PC-9 (cell line): ENCODE results near the gene BICDL2. TPM values are rescaled to one million over a fixed set of nuclear protein-coding genes. Genes with fewer than 3 reads are reported as not detected.
A peak's percentile ranks its signal among the peaks of the same experiment; 100 is the strongest.

Experiments used
- BruUV-seq: library from RNA; stranded (reverse); fragments of 400-500 nt; replicated peaks from 2 replicates; lab custom pipeline; 2021; lab: Mats Ljungman, UMichigan
- CTCF ChIA-PET: fragments of 300-600 bp; sonication (Branson Sonifier 250); formaldehyde crosslinking; loops from one replicate; lab custom pipeline; 2022; ENCODE audit warnings: antibody characterized with exemption; lab: Charles Lee
- POLR2A ChIA-PET: fragments of 300-600 bp; sonication (Branson Sonifier 250); formaldehyde crosslinking; loops from one replicate; lab custom pipeline; 2022; ENCODE audit warnings: antibody characterized with exemption; ENCODE audit not compliant: unreplicated experiment; lab: Charles Lee
- DNase-seq, 2 experiments: peaks; one replicate each; pipeline versions ENCODE4 v3.0.0 to v3.0.0-alpha.2; 2015 to 2022; ENCODE audit warnings: mixed read lengths in 1 of 2
- H2AFZ ChIP-seq: fragments of 200-600 bp; sonication (generic); 2 replicates; pipeline ENCODE4 v1.8.1; 2017; ENCODE audit warnings: antibody characterized with exemption
- H3F3A ChIP-seq: fragments of 200-600 bp; sonication (generic); 2 replicates; pipeline ENCODE4 v1.8.1; 2017; ENCODE audit warnings: antibody characterized with exemption, mild to moderate bottlenecking, low read depth; ENCODE audit not compliant: insufficient read depth
- H3K27ac ChIP-seq: fragments of 200-600 bp; sonication (generic); 2 replicates; pipeline ENCODE4 v1.6.1; 2016; ENCODE audit warnings: mixed run types
- H3K27me3 ChIP-seq: fragments of 200-600 bp; sonication (generic); 2 replicates; pipeline ENCODE4 v1.6.1; 2016; ENCODE audit warnings: low read depth, mixed run types; ENCODE audit not compliant: insufficient read depth
- H3K36me3 ChIP-seq: fragments of 200-600 bp; sonication (generic); 2 replicates; pipeline ENCODE4 v1.6.1; 2016; ENCODE audit warnings: low read depth, mixed run types
- H3K4me1 ChIP-seq: fragments of 200-600 bp; sonication (generic); replicated peaks from 2 replicates; pipeline ENCODE4 v1.6.1; 2016; ENCODE audit warnings: mixed run types; ENCODE audit not compliant: insufficient read depth
- H3K4me2 ChIP-seq: fragments of 200-600 bp; sonication (generic); 2 replicates; pipeline ENCODE4 v1.6.1; 2017; ENCODE audit warnings: mixed run types
- H3K4me3 ChIP-seq: fragments of 200-600 bp; sonication (generic); 2 replicates; pipeline ENCODE4 v1.6.1; 2016; ENCODE audit warnings: mixed run types
- H3K79me2 ChIP-seq: fragments of 200-600 bp; sonication (generic); 2 replicates; pipeline ENCODE4 v1.6.1; 2017; ENCODE audit warnings: low read depth, mixed run types
- H3K9me2 ChIP-seq: fragments of 200-600 bp; sonication (generic); 2 replicates; pipeline ENCODE4 v1.8.1; 2017; ENCODE audit warnings: mild to moderate bottlenecking; ENCODE audit not compliant: insufficient read depth
- H3K9me3 ChIP-seq: fragments of 200-600 bp; sonication (generic); 2 replicates; pipeline ENCODE4 v1.8.1; 2016; ENCODE audit warnings: low read depth; ENCODE audit not compliant: insufficient read depth
- H4K20me1 ChIP-seq: fragments of 200-600 bp; sonication (generic); 2 replicates; pipeline ENCODE4 v1.8.1; 2017; ENCODE audit not compliant: insufficient read depth
- CTCF ChIP-seq: fragments of 200-600 bp; sonication (generic); conservative IDR thresholded peaks from 2 replicates; pipeline ENCODE4 v1.6.1; 2017; ENCODE audit warnings: mixed run types, antibody characterized with exemption, mild to moderate bottlenecking, moderate library complexity
- EZH2 ChIP-seq: fragments of 200-600 bp; sonication (generic); IDR thresholded peaks from 2 replicates; pipeline ENCODE4 v1.8.0; 2017; ENCODE audit warnings: antibody characterized with exemption, low read depth
- intact Hi-C: fragments of 100-400 bp; cut with micrococcal nuclease; formaldehyde crosslinking; loops from one replicate; pipeline ENCODE4 v1.10.0; 2022; ENCODE audit not compliant: unreplicated experiment
- total RNA-seq: library from RNA; stranded (reverse); gene quantifications from 2 replicates; pipeline ENCODE4 v1.2.3, GENCODE V29; 2021

BICDL2 gene
- total RNA-seq, 1 experiment from 2014 or later, result 57.9 TPM

- no peaks in the 10 kb centered on the region for H3K9me3 ChIP-seq
- H3K27me3 ChIP-seq, result no peaks in the 10 kb centered on the region
- H3F3A ChIP-seq, result peaks cover 59% of the 10 kb centered on the region; the same call in 1 of the 2 replicates
- CTCF ChIA-PET, result interaction anchor here (0.7 kb wide), 1 partner anchor 79 kb away, joined by 3 read pairs; no protein-coding TSS in a partner anchor
- BruUV-seq, result no TSS peak
- H3K4me1 ChIP-seq, result peaks cover 53% of the 10 kb centered on the region
- H3K4me2 ChIP-seq, result no peak overlapping the region; the same call in 1 of the 2 replicates
- H3K27ac ChIP-seq, result no peak overlapping the region
- DNase-seq, result peak in 1 of 2 experiments; percentile 4
- POLR2A ChIA-PET, result interaction anchor here (0.6 kb wide), 1 partner anchor 9 kb away, joined by 3 read pairs; the partner anchor contains the start of gene HCFC1R1
- peaks cover 7% of the 10 kb centered on the region; the same call in 1 of the 2 replicates for H3K79me2 ChIP-seq
- H3K36me3 ChIP-seq, result no peaks in the 10 kb centered on the region
- H2AFZ ChIP-seq, result no peak overlapping the region
- intact Hi-C loops, result no loop called here
- no peak for TF ChIP-seq EZH2
- TF ChIP-seq CTCF, result no peak
- no peaks in the 10 kb centered on the region for H4K20me1 ChIP-seq
- H3K9me2 ChIP-seq, result no peaks in the 10 kb centered on the region
- no peak overlapping the region for H3K4me3 ChIP-seq
Measured at GRCh38 chr16:3014971-3015370, 21.8 kb downstream of the BICDL2 start.

DNA sequence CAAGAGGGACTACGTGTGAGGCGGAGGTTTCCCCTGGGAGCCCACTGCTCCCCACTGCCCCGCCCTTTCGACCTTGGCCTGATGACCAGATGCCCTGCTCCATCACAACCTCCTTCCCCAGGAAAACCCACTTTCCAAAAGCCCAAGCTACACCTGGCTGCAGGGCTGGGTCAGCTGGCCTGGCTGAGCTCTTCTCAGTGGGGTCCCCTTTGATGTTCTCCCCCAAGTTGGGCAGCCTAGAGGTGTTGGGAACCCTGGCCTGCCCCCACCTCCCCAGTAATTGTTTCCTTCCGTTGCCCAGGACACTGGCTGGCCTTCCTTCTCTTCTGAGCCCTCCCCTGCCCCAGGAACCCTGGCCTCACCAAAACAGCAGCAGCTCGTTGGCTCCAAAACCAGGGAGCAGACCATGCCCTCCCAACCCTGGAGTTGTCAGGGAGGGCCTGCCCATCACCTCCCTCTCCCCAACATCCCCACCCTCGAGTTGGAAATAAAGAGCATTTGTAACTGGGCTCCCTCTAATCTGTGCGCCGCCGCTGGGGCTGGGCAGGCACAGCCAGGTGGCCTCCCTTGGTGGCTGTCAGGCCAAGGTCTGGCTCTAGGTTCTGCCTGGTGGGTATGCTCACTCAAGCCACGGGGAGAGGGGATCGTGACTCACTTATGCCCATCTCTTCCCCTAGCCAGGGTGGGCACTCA is 22.6 kb downstream of the BICDL2 start:
- no peaks in the 10 kb centered on the region for H3K9me3 ChIP-seq
- peaks cover 7% of the 10 kb centered on the region; the same call in 1 of the 2 replicates for H3K79me2 ChIP-seq
- CTCF ChIA-PET, result interaction anchor here (0.7 kb wide), 2 partner anchors 14 to 80 kb away, joined by 3 to 5 read pairs; no protein-coding TSS in a partner anchor
- no peaks in the 10 kb centered on the region for H3K9me2 ChIP-seq
- no peak for TF ChIP-seq EZH2
- no peak for TF ChIP-seq CTCF
- H3K4me3 ChIP-seq, result no peak overlapping the region
- POLR2A ChIA-PET, result interaction anchor here (0.6 kb wide), 1 partner anchor 33 kb away, joined by 4 read pairs; no protein-coding TSS in a partner anchor
- no peaks in the 10 kb centered on the region for H3K27me3 ChIP-seq
- peaks cover 59% of the 10 kb centered on the region for H3K4me1 ChIP-seq
- peak overlapping the region; percentile 71 for H3K4me2 ChIP-seq
- H3K27ac ChIP-seq, result peak overlapping the region; percentile 86
- DNase-seq, result no peak
- BruUV-seq, result TSS peak; percentile 52
- peaks cover 65% of the 10 kb centered on the region for H3F3A ChIP-seq
- H2AFZ ChIP-seq, result no peak overlapping the region
- intact Hi-C loops, result no loop called here
- no peaks in the 10 kb centered on the region for H4K20me1 ChIP-seq
- H3K36me3 ChIP-seq, result no peaks in the 10 kb centered on the region

GRCh38 chr16:3013491-3013951 is 23.2 kb downstream of the BICDL2 start:
- Histone ChIP-seq H3K27ac (peak overlapping the region; percentile 86), H3K9me2 (no peaks in the 10 kb centered on the region), H3K4me2 (peak overlapping the region; percentile 71), H3F3A (peaks cover 71% of the 10 kb centered on the region), H3K79me2 (peaks cover 7% of the 10 kb centered on the region; the same call in 1 of the 2 replicates), H3K9me3 (no peaks in the 10 kb centered on the region), H3K36me3 (no peaks in the 10 kb centered on the region), H3K27me3 (no peaks in the 10 kb centered on the region), H2AFZ (peak overlapping the region; percentile 62), H3K4me3 (peak overlapping the region; percentile 37; the same call in 1 of the 2 replicates), H4K20me1 (no peaks in the 10 kb centered on the region), H3K4me1 (peaks cover 65% of the 10 kb centered on the region)
- DNase-seq, result peak in 1 of 2 experiments; percentile 68
- TF ChIP-seq CTCF, result peak; percentile 26; the same call in 1 of the 2 replicates
- no peak for TF ChIP-seq EZH2
- intact Hi-C loops, result no loop called here
- ChIA-PET POLR2A (interaction anchor here (0.6 to 1.8 kb wide), 2 partner anchors 9 to 32 kb away, joined by 4 to 25 read pairs; partner anchors contain the start of genes HCFC1R1, THOC6 and TNFRSF12A), CTCF (interaction anchor here (0.6 to 0.7 kb wide), 2 partner anchors 14 to 15 kb away, joined by 5 to 6 read pairs; no protein-coding TSS in a partner anchor)
- BruUV-seq, result no TSS peak
